Measurements from ENCODE around the gene ABTB1.
"Not testable (repeated sequence)": the region's sequence is repeated elsewhere in the genome, so short reads cannot be mapped to it uniquely, and the experiment has no call there.

The ABTB1 gene

GRCh38 chr3:127698691-127699415 is 26.1 kb downstream of the ABTB1 start:
- in situ Hi-C loops (cut with HindIII; ENCODE audit: low sequenced_read_pairs) = no loop called here

GRCh38 chr3:127699416-127700300 is 26.9 kb downstream of the ABTB1 start:
- in situ Hi-C loops (cut with HindIII; ENCODE audit: low sequenced_read_pairs) = no loop called here

- in situ Hi-C loops (cut with HindIII; ENCODE audit: low sequenced_read_pairs) = no loop called here
Measured at GRCh38 chr3:127700406-127700805, 27.7 kb downstream of the ABTB1 start.

- in situ Hi-C loops (cut with HindIII; ENCODE audit: low sequenced_read_pairs) = no loop called here
Measured at GRCh38 chr3:127701280-127701911, 28.6 kb downstream of the ABTB1 start.

GRCh38 chr3:127702151-127702578 is 29.4 kb downstream of the ABTB1 start:
- in situ Hi-C loops (cut with HindIII; ENCODE audit: low sequenced_read_pairs) = no loop called here

GRCh38 chr3:127704840-127705239 is 32.1 kb downstream of the ABTB1 start:
- in situ Hi-C loops (cut with HindIII; ENCODE audit: low sequenced_read_pairs) = not testable (repeated sequence)

GRCh38 chr3:127706312-127706711 is 33.6 kb downstream of the ABTB1 start:
- in situ Hi-C loops (cut with HindIII; ENCODE audit: low sequenced_read_pairs) = no loop called here

GRCh38 chr3:127706785-127707351 is 34.1 kb downstream of the ABTB1 start:
- in situ Hi-C loops (cut with HindIII; ENCODE audit: low sequenced_read_pairs) = no loop called here

GRCh38 chr3:127707851-127708411 is 35.2 kb downstream of the ABTB1 start:
- in situ Hi-C loops (cut with HindIII; ENCODE audit: low sequenced_read_pairs) = no loop called here

GRCh38 chr3:127708837-127709236 is 36.1 kb downstream of the ABTB1 start:
- in situ Hi-C loops (cut with HindIII; ENCODE audit: low sequenced_read_pairs) = no loop called here

GRCh38 chr3:127709320-127710060 is 36.7 kb downstream of the ABTB1 start:
- in situ Hi-C loops (cut with HindIII; ENCODE audit: low sequenced_read_pairs) = no loop called here

- in situ Hi-C loops (cut with HindIII; ENCODE audit: low sequenced_read_pairs) = no loop called here
Measured at GRCh38 chr3:127710155-127710941, 37.6 kb downstream of the ABTB1 start.

- in situ Hi-C loops (cut with HindIII; ENCODE audit: low sequenced_read_pairs) = no loop called here
Measured at GRCh38 chr3:127711021-127711695, 38.4 kb downstream of the ABTB1 start.

GRCh38 chr3:127711896-127712295 is 39.1 kb downstream of the ABTB1 start:
- in situ Hi-C loops (cut with HindIII; ENCODE audit: low sequenced_read_pairs) = no loop called here

GRCh38 chr3:127712461-127712860 is 39.7 kb downstream of the ABTB1 start:
- in situ Hi-C loops (cut with HindIII; ENCODE audit: low sequenced_read_pairs) = no loop called here

- in situ Hi-C loops (cut with HindIII; ENCODE audit: low sequenced_read_pairs) = no loop called here
Measured at GRCh38 chr3:127712881-127713771, 40.4 kb downstream of the ABTB1 start.

- in situ Hi-C loops (cut with HindIII; ENCODE audit: low sequenced_read_pairs) = no loop called here
Measured at GRCh38 chr3:127714125-127714571, 41.4 kb downstream of the ABTB1 start.

GRCh38 chr3:127714866-127715265 is 42.1 kb downstream of the ABTB1 start:
- in situ Hi-C loops (cut with HindIII; ENCODE audit: low sequenced_read_pairs) = no loop called here

Data from endothelial cell of hepatic sinusoid (primary cell).